ENCODE data around the gene ZNF595.
"Not testable (repeated sequence)": the region's sequence is repeated elsewhere in the genome, so short reads cannot be mapped to it uniquely, and the experiment has no call there.

The ZNF595 gene

DNA sequence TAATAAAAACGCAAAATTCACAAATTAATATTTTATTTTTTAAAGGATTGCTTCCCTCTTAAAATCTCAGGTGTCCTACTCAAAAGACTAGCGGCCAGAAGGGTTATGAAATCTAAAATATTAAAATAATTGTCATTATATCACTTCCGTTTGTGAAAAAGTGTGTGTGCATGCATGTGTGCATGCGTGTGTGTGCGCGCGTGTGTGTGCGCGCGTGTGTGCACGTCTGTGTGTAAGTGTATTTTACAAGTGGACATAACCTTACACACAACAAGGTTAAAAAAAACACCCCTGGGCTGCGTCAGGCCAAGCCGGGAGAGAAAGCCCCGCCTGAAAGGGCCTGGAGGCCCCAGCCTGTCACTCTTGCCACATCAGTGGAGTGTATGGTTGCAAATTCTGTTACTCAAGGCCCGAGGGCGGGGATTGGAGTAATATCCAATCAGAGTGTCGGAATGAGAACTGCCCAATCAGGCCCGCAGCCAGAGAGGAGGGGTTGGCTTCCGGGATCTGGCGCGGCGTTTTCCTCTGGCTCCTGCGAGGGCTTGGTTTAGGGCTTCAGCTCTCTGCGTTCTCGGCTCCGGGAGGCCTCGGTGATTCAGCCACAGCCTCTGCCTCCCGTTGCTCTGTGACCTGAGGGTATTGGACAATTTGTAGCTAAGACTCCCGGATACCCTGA, at the start of gene ZNF595:
Gene ZNF595, plus strand, starts transcription at position 518 of the 676 bp plus-strand sequence. CDS start 168 bp downstream, outside the sequence.
- not testable (repeated sequence) for DNase-seq

DNA sequence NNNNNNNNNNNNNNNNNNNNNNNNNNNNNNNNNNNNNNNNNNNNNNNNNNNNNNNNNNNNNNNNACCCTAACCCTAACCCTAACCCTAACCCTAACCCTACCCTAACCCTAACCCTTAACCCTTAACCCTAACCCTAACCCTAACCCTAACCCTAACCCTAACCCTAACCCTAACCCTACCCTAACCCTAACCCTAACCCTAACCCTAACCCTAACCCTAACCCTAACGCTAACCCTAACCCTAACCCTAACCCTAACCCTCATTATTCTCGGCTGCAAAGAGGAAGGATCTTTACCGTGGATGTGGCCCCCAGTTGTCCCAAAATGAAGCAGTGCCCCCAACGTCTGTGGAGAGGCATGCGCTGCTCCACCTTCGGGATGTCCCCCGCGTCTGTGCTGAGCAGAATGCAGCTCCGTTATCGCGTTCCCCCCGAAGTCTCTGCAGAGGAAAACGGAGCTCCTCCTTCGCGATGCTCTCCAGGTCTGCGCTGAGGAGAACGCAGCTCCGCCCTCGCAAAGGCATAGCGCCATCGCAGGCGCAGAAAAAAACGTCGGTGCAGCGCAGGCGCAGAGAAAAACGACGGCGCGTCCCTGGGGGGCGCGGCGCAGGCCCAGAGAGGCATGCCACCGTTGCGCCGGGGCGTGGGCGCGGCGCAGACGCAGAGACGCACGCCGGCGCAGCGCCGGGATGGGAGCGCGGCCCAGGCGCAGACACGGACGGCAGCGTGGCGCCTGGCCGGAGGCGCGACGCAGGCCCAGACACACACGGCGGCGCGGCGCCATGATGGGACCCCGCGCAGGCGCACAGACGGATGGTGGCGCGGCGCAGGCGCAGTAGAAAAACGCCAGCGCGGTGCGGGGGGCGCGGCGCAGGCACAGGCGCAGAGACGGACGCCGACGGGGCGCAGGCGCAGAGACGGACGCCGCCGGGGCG, 42.9 kb upstream of the ZNF595 start:
- DNase-seq = not testable (repeated sequence)

DNA sequence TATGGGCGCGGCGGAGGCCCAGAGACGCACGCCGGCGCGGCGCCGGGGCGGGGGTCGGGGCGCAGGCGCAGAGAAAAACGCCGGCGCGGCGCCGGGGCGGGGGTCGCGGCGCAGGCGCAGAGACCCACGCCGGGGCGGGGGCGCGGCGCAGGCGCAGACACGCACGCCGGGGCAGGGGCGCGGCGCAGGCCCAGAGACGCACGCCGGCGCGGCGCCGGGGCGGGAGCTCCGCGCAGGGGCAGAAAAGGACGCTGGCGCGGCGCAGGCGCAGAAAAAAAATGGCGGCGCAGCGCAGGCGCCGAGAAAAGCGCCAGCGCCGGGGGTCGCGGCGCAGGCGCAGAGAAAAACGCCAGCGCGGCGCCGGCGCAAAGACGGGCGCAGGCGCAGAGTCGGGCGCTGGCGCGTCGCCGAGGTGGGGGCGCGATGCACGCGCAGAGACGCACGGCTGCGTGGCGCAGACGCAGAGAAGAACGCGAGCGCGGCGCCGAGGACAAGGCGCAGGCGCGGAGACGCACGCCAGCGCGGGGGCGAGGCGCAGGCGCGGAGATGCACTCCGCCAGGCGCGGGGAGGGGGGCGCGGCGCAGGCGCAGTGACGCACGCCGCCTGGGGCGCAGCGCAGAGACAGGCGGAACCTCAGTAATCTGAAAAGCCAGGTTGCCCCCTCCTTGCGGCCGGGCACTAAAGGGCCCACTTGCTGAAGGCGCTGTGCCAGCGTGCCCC, 41.9 kb upstream of the ZNF595 start:
- DNase-seq = not testable (repeated sequence)

DNA sequence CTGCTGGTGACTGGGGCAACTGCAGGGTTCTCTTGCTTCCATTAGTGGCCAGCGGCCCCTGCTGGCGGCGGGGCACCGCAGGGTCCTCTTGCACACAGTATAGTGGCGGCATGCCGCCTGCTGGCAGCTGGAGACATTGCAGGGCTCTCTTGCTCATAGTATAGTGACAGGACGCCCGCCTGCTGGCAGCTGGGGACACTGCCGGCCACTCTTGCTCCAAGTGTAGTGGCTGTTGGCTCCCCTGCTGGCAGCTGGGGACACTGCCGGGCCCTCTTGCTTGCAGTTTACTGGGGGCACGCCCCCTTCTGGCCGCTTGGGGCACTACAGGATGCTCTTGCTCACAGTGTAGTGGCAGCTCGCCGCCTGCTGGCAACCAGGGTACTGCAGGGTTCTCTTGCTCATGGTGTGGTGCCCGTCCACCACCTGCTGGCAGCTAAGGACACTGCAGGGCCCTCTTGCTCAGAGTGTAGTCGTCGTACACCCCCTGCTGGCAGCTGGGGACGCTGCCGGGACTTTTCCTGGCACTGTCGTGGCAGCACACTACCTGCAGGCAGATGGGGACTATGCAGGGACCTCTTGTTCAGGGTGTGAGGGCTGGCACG, 41.2 kb upstream of the ZNF595 start:
- DNase-seq = peak in 1 of 2 donors; percentile 31

DNA sequence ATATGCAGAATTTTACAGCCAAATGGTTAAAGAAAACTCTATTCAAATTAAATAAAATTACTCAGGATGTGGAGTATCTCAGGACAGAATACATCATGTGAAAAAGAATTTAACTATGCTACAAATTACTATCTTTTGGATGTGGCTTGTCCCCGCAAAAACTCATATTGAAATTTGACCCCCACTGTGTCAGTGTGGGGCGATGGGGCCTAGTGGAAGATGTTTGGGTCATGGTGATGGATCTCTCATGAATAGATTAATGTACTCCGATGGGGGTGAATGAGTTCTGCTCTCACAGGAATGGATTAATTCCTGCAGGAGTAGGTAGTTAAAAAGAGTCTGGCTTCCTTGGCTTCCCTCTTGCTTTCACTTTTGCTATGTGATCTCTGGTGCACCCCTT, 35.0 kb upstream of the ZNF595 start:
- not testable (repeated sequence) for DNase-seq

DNA sequence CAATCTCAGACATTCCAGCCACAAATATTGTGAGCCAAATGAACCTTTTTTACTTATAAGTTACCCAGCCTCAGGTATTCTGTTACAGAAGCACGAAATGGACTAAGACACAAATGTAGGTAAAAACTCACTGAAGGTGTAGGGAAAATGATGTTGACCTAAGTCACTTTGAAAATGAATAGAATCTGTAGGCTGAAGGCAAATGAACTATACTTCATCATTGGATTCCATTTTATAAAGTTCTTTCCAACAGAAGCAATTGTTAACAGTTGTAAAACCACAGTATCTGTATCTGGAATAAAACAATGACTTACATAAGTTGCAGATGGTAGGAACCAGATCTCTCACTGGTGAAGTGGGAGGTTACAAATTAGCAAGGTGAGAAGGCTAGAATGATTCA, 34.5 kb upstream of the ZNF595 start:
- not testable (repeated sequence) for DNase-seq

DNA sequence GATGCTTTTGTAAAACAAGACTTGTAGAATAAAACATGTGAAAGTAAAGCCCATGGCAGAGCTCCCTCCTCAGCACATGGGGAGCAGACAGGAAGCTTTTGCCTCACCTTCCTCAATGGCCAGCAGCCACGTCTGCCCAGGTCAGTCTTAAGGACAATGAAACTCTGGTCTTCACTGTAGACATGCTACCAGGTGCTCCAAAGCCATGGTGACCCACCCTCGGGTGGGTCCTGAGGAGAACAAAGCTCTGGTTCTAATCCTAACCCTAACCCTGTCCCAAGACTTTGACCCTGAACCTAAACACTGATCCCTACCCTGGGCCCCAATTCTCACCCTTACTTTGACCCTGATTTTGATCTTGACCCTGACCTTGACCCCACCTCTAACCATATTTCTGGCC, 30.2 kb upstream of the ZNF595 start:
- not testable (repeated sequence) for DNase-seq

DNA sequence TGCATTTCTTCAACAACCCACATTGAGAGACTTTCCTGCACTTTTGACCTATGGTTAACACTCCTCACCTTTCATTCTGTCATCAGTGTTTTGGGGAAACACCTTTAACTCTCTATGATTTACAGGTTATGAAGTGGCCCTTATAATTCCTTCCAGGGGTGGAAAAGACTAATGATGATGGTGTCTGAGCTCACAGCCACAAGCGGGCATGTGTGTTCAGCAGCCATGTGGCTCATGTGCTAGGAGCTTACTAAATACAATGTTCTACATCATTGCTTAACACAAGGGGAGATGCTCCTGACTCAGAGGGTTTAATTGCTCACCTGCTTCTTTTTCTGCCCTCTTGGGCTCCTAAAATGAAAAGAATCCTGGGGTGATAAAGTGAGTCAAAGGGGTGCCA, 28.8 kb upstream of the ZNF595 start:
- not testable (repeated sequence) for DNase-seq

DNA sequence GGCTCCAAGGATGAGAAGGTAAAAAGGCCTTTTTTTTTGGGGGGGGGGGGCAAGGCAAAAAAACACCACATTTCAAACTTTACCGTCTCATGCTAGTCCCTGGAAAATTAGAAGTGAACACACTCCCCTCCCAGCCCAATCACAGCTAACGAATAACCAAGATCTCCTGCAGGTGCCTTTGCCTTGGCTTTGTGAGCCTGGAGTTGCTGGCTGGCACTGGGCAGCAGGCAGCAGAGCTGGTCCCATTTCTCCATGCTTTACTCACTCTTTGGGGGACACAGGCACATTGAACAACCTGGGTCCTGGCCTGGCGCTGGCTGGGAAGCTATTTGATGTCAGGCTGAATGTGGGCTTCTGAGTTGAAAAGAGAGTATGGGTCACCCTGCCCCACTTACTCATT, 25.6 kb upstream of the ZNF595 start:
- not testable (repeated sequence) for DNase-seq

DNA sequence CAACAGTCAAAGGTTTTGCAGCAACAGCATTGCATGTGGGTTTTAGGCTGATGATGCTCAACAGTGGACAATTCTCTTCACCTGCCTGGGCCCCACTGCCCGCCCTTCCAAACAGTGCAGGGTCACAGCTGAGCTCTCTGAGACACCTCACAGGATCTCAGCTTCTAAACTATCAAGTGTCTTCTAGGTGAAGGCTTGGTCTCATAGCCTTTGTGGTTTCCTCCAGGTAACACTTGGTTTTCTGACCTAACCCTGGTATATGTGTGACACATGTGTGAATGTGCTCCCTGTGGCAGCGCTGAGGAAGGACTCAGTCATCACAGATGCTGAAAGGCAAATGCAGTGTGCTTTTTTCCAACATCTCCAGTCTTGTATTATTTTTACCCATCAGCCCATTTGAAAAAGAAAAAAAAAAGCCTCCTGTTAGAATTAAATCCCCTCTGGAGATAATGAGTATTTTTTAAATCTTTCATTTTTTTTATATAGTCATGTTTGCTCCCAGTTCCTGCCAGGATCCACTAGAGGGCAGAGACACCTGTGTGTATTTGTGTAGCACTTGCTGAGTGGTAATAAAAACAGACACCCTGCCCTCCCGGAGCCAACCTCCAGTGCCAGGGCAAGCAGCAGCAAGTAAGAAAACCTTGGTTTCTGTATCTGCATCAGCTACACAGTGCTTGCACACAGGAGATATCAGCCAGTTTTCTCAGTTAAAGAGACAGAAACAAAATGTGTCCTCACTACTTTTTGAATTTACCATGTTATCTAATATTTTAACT, 24.2 kb upstream of the ZNF595 start:
- DNase-seq = not testable (repeated sequence)

DNA sequence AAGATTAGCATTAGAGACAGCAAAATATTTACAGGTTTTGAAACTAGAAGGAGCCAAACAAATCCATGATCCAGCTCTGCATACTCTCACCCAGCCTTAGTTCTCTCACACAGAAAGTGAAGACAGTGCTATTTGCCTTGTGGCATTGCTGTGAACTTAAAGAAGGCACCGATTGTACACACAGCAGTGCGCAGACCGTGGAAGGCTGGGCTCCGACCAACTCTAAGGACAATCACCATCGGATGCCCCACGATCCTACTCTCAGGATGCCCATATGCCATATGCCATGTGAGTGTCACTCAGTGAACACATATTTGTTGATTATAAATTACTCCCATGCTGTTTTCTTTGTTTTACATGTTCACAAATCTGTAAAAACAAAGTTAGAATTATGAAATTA, 19.8 kb upstream of the ZNF595 start:
- DNase-seq = not testable (repeated sequence)

DNA sequence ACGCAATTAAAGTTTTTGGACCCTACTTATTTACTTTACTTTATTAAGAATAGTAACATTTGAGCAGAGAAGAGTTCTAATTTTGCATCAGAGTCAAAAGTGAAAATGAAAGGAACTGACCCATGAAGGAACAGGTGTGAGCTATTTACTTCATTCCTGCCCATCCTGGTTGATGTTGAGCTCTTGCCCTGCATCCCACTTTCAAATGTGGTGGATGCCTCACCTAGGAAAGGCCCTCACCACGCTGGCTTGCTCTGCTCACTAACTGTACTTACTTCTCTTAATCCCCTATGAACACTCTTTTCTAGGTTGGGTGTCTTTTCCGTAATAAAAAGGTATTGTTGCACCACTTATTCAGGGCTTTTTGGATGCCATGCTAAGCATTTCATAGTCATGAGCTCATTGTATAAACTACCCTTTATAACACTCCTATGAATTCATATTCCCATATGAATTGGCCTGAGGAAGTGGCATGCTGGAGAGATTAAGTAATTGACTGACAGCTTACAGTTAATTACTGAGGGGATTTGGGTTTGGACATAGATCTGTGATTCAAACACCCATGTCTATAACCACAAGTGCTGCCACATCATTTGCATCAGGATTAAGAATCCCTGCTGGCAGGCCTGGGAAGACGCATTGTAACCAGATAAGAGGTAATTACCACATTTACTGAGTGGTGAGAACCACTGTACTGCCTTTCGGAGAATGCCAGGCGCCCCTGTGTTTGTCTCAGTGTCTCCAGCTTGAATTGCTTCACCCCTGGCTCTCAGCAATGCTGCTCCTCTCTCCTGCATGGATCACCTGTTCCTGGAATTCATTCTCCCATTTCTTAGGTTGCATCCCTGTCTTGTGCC, 16.3 kb upstream of the ZNF595 start:
- not testable (repeated sequence) for DNase-seq

DNA sequence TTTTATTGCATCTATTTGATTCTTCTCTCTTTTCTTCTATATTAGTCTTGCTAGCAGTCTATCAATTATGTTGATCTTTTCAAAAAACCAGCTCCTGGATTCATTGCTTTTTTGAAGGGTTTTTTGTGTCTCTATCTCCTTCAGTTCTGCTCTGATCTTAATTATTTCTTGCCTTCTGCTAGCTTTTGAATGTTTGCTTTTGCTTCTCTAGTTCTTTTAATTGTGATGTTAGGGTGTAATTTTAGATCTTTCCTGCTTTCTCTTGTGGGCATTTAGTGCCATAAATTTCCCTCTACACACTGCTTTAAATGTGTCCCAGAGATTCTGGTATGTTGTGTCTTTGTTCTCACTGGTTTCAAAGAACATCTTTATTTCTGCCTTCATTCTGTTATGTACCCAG, 14.9 kb upstream of the ZNF595 start:
- not testable (repeated sequence) for DNase-seq

DNA sequence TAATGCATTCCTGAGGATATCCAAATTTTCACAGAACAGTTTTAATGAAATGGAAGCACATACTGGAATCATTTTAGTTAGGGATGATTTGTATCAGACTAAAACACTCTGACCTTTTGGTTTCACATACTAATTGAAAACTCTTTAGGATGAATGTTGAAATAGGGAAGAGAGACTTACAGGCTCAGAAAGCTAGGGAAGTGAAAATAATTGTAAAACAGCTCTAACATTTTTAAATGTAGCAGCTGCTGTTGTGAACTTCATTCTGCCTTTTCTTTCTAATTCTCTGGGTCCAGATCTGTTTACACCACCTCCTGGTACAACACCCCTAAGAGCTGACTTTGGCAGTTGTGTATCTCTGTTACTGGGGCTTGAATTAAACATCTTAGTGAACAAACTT, 9.7 kb upstream of the ZNF595 start:
- not testable (repeated sequence) for DNase-seq

DNA sequence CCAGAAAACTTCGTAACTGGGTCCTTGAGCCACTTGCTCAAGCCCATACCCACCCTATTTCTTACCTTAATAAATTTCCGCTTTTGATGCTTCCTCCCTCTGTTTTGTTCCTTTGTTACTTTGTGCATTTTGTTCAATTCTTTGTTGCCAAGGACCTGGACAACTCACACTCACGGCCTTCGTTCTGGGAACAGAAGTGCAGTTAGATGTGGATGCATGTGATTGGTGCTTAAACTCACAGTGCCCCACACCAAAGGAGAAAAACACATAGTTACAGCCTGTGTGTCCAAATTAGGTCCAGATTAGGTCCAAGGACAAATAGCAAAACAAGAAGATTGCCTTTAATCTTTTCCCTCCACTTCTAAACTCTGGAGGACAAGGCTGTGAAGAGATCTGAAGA, 1.9 kb upstream of the ZNF595 start:
- DNase-seq = not testable (repeated sequence)

DNA sequence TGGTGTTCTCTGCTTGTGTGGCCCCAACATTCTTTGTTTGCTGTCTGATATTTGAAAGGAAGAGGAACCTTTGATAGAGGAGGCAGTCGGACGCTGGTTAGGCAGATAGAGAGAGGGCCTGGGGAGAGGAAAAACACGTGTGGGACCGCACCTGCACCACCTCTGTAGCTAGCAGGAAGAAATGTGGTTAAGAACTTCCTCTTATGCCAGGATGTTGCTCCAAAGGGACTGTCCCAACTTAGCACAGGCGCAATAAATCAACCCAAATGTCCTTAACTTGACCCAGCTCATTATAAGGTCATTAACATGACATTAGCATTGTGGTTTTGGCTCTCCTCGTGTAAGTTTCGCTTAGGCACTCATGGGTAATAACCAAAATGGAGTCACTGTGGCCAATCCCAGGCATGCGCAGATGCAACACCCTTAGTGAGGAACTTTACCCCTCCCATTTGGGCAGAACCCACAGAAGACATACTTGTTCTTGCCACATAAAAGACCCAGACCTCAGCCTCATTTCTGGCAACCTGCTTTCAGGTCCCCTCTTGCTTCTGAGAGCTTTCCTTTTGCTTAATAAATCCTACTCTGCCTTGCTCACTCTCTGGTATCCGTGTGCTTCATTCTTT, 1.4 kb upstream of the ZNF595 start:
- not testable (repeated sequence) for DNase-seq

DNA sequence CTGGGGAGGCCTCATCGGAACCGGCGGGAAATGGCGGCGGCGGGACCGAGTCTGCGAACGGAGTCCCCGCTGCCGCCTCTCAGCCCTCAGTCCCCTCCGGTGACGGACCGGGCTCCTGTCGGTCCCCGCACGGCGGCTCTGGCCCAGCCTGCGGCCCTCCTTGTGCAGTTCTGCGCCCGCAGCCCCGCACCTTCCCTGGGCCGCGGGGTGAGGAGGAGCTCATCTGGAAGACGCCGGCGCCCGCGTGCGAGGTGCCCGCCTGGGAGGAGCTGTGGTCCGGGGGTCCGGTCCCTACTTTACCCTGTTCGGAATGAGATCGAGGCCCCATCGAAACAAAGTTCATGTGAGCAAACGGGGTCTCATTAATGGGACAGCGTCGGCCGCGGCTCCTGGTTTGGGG, 400 bp downstream of the ZNF595 start:
- not testable (repeated sequence) for DNase-seq

DNA sequence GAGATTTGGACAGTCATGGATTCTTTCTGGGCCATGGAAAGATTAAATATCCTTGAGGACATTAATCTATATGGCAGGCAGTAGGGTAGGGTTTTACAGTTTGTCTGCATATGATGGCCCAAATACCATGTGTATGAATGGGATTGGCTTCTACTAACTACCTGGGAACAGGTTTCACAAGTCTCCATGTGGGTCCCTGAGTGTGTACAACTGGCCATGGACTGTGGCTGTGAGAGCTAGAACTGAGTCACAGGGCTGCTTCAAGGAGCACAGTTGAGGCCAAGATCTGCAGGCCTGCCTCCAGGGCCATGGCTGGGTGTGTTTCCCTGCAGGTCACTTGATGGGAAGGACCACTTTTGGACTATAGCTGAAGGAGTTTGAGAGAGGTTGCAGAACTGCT, 11.6 kb downstream of the ZNF595 start:
- DNase-seq = not testable (repeated sequence)

DNA sequence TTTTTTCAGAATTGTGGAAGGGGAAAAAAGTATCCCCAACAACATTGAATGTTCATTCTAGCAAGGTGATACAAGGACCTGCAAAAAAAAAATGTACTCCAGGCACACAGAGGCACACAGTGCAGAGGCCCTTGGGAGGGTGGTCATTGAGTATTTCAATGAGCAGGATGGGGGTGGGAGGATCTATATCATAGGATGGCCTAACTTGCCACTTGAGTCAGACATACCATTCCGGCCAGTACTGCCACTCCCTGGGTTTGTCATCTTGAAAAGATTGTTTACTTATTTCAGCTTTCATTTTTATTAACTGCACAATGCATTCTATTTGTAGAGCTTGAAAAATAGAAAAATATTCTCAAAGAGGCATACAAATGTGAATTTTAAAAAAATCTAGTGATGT, 18.7 kb downstream of the ZNF595 start:
- no peak for DNase-seq

DNA sequence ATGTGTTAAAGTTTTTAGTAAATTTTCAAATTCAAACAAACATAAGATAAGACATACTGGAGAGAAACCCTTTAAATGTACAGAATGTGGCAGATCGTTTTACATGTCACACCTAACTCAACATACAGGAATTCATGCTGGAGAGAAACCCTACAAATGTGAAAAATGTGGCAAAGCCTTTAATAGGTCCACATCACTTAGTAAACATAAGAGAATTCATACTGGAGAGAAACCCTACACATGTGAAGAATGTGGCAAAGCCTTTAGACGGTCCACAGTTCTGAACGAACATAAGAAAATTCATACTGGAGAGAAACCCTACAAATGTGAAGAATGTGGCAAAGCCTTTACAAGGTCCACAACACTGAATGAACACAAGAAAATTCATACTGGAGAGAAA, 32.8 kb downstream of the ZNF595 start:
- no peak for DNase-seq

Data from stimulated activated CD4-positive, alpha-beta T cell treated with anti-CD3 and anti-CD28 coated beads, Interleukin-2, amount 100 ng/mL, for 48 hours (primary cell).